B cell (primary cell): ENCODE measurements around the gene ULK4.

ENCODE experiments used
- EZH2 ChIP-seq: IDR thresholded peaks from 2 replicates; pipeline ENCODE4 v1.6.1; 2012; ENCODE audit warnings: borderline replicate concordance, low read depth, mild to moderate bottlenecking, moderate library complexity, low read length; ENCODE audit not compliant: insufficient read depth, poor library complexity, severe bottlenecking
- TF ChIP-seq, protein P1 (sequence below): fragments of 200-600 bp; IDR thresholded peaks from one replicate; pipeline ENCODE4 v1.8.0; 2022; ENCODE audit warnings: antibody characterized with exemption, mild to moderate bottlenecking

DNA sequence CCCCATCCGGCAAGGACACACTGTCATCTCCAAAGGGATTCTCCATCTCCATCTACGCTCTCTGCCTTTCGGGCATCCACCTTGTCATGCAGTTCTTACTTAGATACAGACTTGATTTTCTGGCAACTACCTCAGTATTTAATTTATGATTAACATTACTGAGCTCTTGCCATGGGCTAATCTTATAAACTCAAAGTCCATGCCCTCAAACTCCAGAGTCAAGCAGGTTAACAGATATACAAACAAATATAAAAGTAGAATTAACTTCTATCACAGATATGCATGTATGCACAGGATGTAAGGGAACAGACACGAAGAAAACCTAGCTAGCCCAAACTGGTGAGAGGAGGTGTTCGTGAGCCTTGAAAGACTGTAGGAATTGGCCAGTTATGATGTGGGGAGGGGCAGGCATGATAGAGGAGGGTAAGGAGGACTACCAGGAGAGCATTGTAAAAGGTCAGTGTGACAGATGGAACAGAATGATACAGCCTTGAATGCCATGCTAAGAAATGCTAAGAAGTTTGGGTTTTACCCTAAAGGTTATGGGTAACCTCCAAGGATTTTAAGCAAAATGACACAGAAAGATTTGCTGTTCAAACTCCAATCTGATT lies 334.3 kb downstream of the ULK4 start:
- TF ChIP-seq, protein P1, sequence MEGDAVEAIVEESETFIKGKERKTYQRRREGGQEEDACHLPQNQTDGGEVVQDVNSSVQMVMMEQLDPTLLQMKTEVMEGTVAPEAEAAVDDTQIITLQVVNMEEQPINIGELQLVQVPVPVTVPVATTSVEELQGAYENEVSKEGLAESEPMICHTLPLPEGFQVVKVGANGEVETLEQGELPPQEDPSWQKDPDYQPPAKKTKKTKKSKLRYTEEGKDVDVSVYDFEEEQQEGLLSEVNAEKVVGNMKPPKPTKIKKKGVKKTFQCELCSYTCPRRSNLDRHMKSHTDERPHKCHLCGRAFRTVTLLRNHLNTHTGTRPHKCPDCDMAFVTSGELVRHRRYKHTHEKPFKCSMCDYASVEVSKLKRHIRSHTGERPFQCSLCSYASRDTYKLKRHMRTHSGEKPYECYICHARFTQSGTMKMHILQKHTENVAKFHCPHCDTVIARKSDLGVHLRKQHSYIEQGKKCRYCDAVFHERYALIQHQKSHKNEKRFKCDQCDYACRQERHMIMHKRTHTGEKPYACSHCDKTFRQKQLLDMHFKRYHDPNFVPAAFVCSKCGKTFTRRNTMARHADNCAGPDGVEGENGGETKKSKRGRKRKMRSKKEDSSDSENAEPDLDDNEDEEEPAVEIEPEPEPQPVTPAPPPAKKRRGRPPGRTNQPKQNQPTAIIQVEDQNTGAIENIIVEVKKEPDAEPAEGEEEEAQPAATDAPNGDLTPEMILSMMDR, result no peak
- no peak for TF ChIP-seq EZH2
